Ectodermal cell (in vitro differentiated cells): ENCODE data around the gene SLC49A3.
"Not testable (repeated sequence)": the region's sequence is repeated elsewhere in the genome, so short reads cannot be mapped to it uniquely, and the experiment has no call there.

Experiments
- H3K27ac ChIP-seq: 2 replicates; pipeline ENCODE4 v1.7.0; 2013; ENCODE audit warnings: mild to moderate bottlenecking, low read depth, low read length; ENCODE audit not compliant: insufficient read depth, poor library complexity, severe bottlenecking
- H3K27me3 ChIP-seq: 2 replicates; pipeline ENCODE4 v1.7.0; 2013; ENCODE audit warnings: mild to moderate bottlenecking, low read length; ENCODE audit not compliant: insufficient read depth, control insufficient read depth, poor library complexity, severe bottlenecking
- H3K36me3 ChIP-seq: one replicate; pipeline ENCODE4 v1.7.0; 2013; ENCODE audit warnings: low read length; ENCODE audit not compliant: control insufficient read depth, insufficient read depth
- H3K4me1 ChIP-seq: one replicate; pipeline ENCODE4 v1.7.0; 2013; ENCODE audit warnings: low read length; ENCODE audit not compliant: control insufficient read depth, insufficient read depth
- H3K4me3 ChIP-seq: 2 replicates; pipeline ENCODE4 v1.7.0; 2013; ENCODE audit warnings: low read depth, low read length, control low read depth; ENCODE audit not compliant: insufficient read depth
- H3K9me3 ChIP-seq: 2 replicates; pipeline ENCODE4 v1.7.0; 2013; ENCODE audit warnings: mild to moderate bottlenecking, low read length, moderate library complexity; ENCODE audit not compliant: control insufficient read depth
- WGBS, 2 experiments: methylation state at CpG; one replicate each; pipeline ENCODE4 v1.1.7; 2013; ENCODE audit warnings: missing lambda C conversion rate in 2 of 2; 5-methylcytosine and 5-hydroxymethylcytosine counted together

The SLC49A3 gene

DNA sequence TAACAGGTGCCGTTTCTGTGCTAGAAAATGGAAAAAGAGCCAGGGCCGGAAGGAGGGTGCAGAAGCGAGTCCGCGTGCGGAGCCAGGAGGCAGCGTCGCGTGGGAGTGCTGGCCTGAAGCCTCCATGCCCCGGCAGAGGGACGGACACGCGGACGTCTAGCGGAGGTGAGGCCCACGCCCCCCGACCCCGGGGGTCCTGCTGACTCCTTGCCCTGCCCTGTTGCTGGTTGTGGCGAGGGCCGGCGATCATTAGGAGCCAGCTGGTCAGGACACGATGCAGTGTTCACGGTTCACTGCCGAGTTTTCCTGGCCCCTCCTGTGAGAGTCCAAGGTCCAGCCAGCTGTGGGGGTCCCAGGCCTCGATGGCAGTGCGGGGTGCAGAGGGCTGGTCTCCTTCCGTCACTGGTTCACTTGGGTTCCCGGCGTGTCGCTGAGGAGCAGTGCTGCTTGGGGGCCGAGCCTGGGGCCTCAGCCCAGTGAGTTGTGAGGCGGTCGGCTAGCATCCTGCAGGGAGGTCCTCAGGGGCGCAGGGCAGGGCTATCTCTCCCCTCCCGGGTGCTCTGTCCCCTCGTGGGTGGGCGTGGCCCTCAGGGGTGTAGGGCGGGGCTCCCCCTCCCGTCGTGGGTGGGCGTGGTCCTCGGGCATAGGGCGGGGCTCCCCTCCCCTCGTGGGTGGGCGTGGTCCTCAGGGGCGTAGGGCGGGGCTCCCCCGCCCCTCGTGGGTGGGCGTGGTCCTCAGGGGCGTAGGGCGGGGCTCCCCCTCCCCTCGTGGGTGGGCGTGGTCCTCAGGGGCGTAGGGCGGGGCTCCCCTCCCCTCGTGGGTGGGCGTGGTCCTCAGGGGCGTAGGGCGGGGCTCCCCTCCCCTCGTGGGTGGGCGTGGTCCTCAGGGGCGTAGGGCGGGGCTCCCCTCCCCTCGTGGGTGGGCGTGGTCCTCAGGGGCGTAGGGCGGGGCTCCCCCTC, 42.3 kb upstream of the SLC49A3 start:
- H3K4me3 ChIP-seq, H3K27me3 ChIP-seq, H3K9me3 ChIP-seq, H3K27ac ChIP-seq, H3K4me1 ChIP-seq: not testable (repeated sequence)
- 95% methylated on average over 56 to 57 of the region's 68 CpGs for WGBS, 2 experiments
- H3K36me3 ChIP-seq, result peaks cover 38% of the 10 kb centered on the region

DNA sequence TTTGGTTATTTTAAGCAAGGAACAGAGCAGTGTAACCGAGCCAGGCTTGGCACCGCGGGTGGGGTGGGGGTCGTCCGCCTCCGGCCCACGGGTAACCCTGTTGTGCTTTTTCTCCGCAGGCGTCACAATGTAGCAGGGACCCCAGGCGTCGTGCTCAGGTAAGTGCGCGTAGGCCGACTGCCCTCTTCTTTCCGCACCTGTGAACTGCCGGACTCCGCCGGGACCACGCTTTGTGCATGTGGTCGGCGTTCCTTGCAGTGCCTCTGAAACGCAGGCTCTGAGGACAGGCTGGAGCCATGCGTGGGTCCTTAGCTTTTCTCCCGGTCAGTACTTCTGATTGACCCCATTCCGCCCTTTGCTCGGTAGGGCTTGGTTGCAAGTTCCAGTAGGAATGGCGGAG, 41.6 kb upstream of the SLC49A3 start:
- Histone ChIP-seq H3K27ac (no peak overlapping the region), H3K36me3 (peaks cover 34% of the 10 kb centered on the region)

DNA sequence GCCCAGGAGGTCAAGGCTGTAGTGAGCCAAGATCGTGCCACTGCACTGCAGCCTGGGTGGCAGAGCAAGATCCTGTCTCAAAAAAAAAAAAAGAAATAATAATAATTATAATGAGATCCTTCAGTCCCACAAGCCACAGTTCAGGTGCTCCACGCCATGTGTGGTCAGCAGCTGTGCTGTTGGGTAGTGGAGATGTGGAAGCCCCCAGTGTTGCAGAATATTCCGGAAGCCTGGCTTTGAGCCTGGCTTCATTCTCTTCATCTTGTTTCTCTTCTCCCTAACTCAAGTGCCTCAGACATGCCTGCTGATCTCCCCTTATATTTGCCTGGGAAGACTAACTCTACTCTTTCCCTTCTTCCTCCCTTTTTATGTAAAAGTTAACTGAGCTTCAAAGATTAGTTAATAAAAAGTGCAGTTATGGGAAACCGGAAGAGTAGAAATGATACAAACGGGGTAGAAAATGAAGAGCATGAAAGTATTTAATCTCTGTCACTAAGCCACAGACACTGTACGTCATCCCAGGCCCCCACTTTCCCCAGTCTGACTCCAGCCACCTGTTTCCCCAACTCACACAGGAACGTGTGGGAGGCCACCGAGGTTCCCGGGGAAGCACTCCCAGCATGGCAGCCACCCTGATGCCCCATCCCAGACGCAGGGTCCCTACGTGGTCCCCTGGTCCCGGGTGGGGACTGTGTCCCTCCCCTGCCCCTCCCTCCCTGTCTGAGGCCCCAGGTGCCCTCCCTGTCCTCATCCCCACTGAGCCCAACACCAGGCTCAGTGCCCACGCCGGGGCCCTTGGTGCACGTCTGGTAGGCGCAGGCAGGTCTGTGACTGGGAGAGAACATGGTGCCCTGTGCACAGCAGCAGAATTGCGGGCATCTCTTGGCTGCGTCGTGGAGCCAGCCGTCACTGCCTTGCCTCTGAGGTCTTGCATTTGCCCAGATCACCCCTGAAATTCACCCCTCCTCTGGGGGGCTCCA, 40.7 kb upstream of the SLC49A3 start:
- H3K4me3 ChIP-seq, result no peak overlapping the region
- no peaks in the 10 kb centered on the region for H3K4me1 ChIP-seq
- peaks cover 26% of the 10 kb centered on the region for H3K36me3 ChIP-seq
- H3K27ac ChIP-seq, result no peak overlapping the region
- 94% methylated on average over 19 to 20 of the region's 20 CpGs for WGBS, 2 experiments
- H3K27me3 ChIP-seq, result no peaks in the 10 kb centered on the region
- no peaks in the 10 kb centered on the region for H3K9me3 ChIP-seq

More for the DNA sequence above, 41.6 kb upstream of the SLC49A3 start:
- H3K4me3 ChIP-seq, result no peak overlapping the region
- no peaks in the 10 kb centered on the region for H3K9me3 ChIP-seq
- H3K4me1 ChIP-seq, result no peaks in the 10 kb centered on the region
- no peaks in the 10 kb centered on the region for H3K27me3 ChIP-seq
- WGBS, 2 experiments, result 95 to 97% methylated on average over 27 of the region's 27 CpGs

DNA sequence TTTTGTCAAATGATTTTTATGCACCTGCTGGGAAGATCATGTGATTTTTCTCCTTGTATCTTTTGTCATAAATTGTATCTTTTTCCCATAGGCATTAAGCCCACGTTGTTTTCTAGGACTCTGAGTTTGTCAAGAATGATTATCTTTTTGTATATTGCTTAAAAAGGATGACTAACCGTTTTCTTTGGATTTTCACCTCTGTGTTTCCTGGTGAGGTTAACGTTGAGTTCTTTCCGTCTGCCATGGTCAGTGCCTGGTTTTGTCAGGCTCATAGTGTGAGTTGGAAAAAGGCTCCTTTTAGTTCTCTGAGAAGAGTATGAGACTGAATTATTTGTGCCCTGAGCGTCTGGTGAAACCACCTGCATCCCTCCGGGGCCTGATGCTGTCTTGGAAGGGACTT, 38.6 kb upstream of the SLC49A3 start:
- Histone ChIP-seq H3K4me1 (no peaks in the 10 kb centered on the region), H3K36me3 (peaks cover 6% of the 10 kb centered on the region), H3K27me3 (no peaks in the 10 kb centered on the region), H3K4me3 (no peak overlapping the region), H3K27ac (no peak overlapping the region), H3K9me3 (no peaks in the 10 kb centered on the region)
- WGBS, 2 experiments, result 94 to 95% methylated on average over 6 of the region's 6 CpGs

DNA sequence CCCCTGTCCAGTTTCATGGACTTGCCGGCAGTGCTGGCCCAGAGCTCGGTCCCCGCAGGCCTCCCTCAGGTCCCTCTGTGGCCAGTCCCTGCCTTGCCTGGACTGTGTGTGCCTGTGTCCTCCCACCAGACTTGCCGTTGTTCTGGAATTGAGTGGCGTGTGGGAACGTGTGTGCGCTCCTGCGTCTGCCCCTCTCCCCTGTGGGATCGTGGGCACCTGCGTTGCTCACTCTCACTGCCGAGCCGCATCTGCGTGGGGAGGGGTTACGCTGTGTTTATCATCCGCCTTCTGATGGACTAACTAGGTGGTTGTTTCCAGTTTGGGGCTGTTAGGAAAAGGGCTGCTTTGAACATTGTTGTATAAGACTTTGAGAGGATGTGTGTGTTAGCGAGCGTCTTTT, 37.9 kb upstream of the SLC49A3 start:
- no peak overlapping the region for H3K27ac ChIP-seq
- no peaks in the 10 kb centered on the region for H3K4me1 ChIP-seq
- no peak overlapping the region for H3K4me3 ChIP-seq
- peaks cover 5% of the 10 kb centered on the region for H3K36me3 ChIP-seq
- 94% methylated on average over 17 of the region's 17 CpGs for WGBS, 2 experiments
- H3K27me3 ChIP-seq, result no peaks in the 10 kb centered on the region
- H3K9me3 ChIP-seq, result no peaks in the 10 kb centered on the region

DNA sequence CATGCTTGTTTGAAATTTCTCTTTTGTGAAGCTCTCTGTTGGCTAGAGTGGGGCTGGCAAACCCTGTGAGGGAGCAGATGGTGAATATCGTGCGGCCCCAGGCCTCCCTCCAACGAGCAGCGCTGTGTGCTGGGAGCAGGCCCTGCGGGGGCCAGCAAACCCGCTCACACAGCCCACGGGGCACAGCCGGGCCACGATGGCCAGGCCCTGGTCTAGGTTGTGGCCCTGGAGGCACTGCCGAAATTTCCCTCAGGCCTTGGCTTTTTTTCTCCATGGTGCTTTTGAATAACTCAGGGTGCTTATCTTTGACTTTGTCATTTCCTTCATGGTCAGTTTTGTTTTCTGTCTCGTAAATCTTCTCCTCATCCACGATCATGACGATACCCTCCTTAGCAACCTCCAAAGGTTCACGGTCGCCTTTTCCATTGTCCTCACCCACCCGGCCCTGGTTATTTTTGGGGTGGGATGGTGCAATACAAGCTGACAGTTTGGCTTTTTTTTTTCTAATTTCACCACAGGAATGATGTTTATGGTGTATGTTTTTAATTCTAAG, 37.4 kb upstream of the SLC49A3 start:
- H3K9me3 ChIP-seq, result no peaks in the 10 kb centered on the region
- WGBS, 2 experiments, result 94 to 95% methylated on average over 16 of the region's 16 CpGs
- H3K36me3 ChIP-seq, result peaks cover 4% of the 10 kb centered on the region
- no peaks in the 10 kb centered on the region for H3K4me1 ChIP-seq
- H3K27me3 ChIP-seq, result no peaks in the 10 kb centered on the region
- H3K27ac ChIP-seq, result no peak overlapping the region
- H3K4me3 ChIP-seq, result no peak overlapping the region

DNA sequence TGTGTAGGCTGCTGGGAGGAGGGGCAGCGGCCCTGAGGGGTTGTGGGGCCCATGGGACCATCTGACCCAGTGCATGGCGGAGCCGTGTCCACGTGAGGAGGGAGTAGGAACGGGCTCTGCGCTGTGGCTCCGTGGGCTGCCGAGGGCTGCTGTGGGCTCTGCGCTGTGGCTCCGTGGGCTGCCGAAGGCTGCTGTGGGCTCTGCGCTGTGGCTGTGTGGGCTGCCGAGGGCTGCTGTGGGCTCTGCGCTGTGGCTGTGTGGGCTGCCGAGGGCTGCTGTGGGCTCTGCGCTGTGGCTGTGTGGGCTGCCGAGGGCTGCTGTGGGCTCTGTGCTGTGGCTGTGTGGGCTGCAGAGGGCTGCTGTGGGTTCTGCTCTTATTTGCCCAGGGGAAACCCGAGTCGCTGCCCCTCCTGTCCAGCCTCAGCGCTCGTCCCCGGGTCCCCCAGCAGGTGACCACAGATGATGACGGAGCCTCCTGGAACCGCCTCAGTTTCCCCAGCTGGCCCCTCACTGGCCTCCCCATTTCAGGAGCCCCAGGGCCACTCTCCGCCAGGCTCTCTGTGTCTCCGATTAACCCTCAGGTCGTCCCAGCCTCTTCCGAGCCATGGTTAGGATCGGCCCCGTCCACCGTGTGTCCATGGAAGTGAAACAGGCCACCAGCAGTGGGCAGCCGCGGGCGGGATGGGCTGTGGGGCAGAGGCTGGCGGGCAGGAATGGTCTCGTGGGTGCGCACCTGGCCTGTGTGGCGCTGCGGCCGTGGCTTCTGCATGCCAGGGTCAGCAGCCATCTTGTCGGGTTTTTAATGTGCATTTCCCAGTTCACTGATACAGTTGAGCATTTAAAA, 36.7 kb upstream of the SLC49A3 start:
- Histone ChIP-seq H3K27ac (no peak overlapping the region), H3K4me1 (no peaks in the 10 kb centered on the region), H3K27me3 (no peaks in the 10 kb centered on the region), H3K36me3 (no peaks in the 10 kb centered on the region), H3K4me3 (no peak overlapping the region), H3K9me3 (no peaks in the 10 kb centered on the region)
- 96% methylated on average over 41 of the region's 41 CpGs for WGBS, 2 experiments

DNA sequence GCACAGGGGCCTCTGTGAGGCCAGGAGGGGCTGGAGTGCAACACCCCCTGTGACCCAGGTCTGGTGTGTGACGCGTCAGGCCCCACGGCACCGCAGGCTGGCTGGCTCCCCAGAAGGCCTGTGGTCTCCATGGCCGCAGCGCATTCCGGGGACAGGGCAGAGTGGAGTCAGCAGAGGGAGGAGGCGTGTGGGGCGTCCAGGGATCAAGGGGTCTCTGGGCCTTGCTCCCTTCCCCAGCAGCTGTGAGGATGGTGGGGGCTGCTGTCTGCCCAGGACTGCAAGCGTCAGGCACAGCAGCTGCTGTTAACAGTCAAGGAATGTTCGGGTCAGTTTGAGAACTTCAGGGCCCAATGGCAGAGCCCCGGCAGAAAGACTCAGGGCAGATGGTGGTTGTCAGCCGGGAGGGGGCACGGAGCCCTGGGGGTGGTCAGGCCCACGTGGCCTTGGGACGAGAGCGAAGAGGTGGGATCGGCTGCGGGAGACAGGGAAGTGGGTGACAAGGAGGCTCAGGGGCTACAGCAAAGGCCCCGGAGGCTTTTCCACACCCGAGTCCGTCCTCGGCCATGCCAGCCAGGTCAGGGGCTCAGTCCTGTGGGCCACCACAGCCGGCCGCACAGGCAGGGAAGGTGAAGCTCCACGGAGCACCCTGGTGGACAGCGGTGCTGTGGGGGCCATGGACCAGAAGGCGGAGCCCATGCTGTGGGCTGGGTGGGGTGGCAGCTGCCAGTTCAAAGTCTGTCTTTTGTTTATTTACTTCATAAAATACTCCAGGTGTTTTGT, 35.0 kb upstream of the SLC49A3 start:
- no peaks in the 10 kb centered on the region for H3K36me3 ChIP-seq
- H3K4me1 ChIP-seq, result no peaks in the 10 kb centered on the region
- no peak overlapping the region for H3K4me3 ChIP-seq
- no peaks in the 10 kb centered on the region for H3K27me3 ChIP-seq
- WGBS, 2 experiments, result 95 to 97% methylated on average over 28 of the region's 28 CpGs
- H3K9me3 ChIP-seq, result no peaks in the 10 kb centered on the region
- H3K27ac ChIP-seq, result no peak overlapping the region

DNA sequence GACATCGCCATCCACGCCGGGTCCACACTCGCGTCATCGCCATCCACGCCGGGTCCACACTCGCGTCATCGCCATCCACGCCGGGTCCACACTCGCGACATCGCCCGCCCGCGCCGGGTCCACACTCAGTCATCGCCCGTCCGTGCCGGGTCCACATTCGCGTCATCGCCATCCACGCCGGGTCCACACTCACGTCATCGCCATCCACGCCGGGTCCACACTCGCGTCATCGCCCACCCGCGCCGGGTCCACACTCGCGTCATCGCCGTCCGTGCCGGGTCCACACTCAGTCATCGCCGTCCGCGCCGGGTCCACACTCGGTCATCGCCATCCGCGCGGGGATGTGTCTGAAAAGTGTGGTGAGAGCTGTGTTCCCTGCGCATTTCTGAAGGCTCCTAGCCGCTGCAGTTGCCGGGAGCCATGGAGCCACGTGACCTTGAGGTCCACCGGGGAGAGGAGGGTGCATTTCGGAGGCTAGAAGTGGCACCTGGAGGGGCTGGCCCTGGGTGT, 34.0 kb upstream of the SLC49A3 start:
- Histone ChIP-seq H3K9me3 (no peaks in the 10 kb centered on the region), H3K4me1 (no peaks in the 10 kb centered on the region), H3K36me3 (no peaks in the 10 kb centered on the region), H3K27me3 (no peaks in the 10 kb centered on the region), H3K27ac (no peak overlapping the region), H3K4me3 (no peak overlapping the region)
- 96 to 98% methylated on average over 61 of the region's 61 CpGs for WGBS, 2 experiments
